ENCODE data around the gene TBC1D5. TPM values are rescaled to one million over a fixed set of nuclear protein-coding genes. Genes with fewer than 3 reads are reported as not detected.
"Not testable (repeated sequence)": the region's sequence is repeated elsewhere in the genome, so short reads cannot be mapped to it uniquely, and the experiment has no call there.

TBC1D5 gene
- total and polyA plus RNA-seq, 2 donors (not counting 1 experiment from before 2014, with no cell fraction given) = 22.6 to 111 TPM

DNA sequence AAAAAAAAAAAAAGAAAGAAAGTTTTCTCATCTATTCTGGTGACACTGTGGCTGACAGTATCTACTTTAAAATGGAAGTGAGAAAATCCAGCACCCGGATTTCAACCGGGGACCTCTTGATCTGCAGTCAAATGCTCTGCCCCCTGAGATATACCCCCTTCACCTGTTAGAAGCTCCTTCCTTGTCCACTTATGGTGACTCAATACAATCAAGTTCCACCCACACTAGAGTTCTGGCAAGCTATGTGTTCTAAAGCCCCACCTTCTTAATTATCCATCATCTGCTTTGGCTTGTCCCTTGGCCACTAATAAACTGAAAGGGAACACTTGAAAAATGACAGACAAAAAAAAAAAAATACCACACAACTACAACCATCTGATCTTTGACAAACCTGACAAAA, 42.6 kb downstream of the TBC1D5 start:
- H3K9ac ChIP-seq (ENCODE audit: low read length); H3K4me3 ChIP-seq (ENCODE audit: control extremely low read depth in 1 of 5, extremely low read depth in 1 of 5, insufficient read depth in 1 of 5, low read depth in 2 of 5, low read length in 4 of 5); H3K27ac Mint-ChIP-seq; ATAC-seq (ENCODE audit: low read depth); POLR2A ChIA-PET; H3K36me3 ChIP-seq (replicated peaks in 1 of 2; ENCODE audit: control extremely low read depth in 1 of 2, control insufficient read depth in 1 of 2, extremely low read depth in 1 of 2, insufficient read depth in 2 of 2, low read length in 1 of 2); H3K4me2 ChIP-seq (replicated peaks; ENCODE audit: low read depth, low read length, poor library complexity, severe bottlenecking); H3K27me3 Mint-ChIP-seq; H3K4me1 ChIP-seq (ENCODE audit: control insufficient read depth in 2 of 2, insufficient read depth in 2 of 2, low read length in 2 of 2); H3K9me3 Mint-ChIP-seq (ENCODE audit: insufficient read depth); intact Hi-C loops (cut with micrococcal nuclease); H3K4me3 Mint-ChIP-seq; H3K27me3 ChIP-seq (replicated peaks in 1 of 4; ENCODE audit: control extremely low read depth in 1 of 4, control insufficient read depth in 3 of 4, insufficient read depth in 4 of 4, low read length in 3 of 4); H3K9me3 ChIP-seq (ENCODE audit: control extremely low read depth in 1 of 3, control insufficient read depth in 2 of 3, insufficient read depth in 1 of 3, low read length in 2 of 3); H2AFZ ChIP-seq (ENCODE audit: insufficient read depth, low read depth, low read length, poor library complexity, severe bottlenecking); H3K27ac ChIP-seq (ENCODE audit: low read length in 2 of 2); DNase-seq: not testable (repeated sequence)
- Histone ChIP-seq H4K20me1 (ENCODE audit: control insufficient read depth, insufficient read depth, low read length, poor library complexity, severe bottlenecking) (peaks cover 18% of the 10 kb centered on the region), H3K79me2 (ENCODE audit: control insufficient read depth, insufficient read depth, low read length) (peaks cover 58% of the 10 kb centered on the region)
- H3K4me1 Mint-ChIP-seq = peaks cover 31% of the 10 kb centered on the region
- WGBS (ENCODE audit: insufficient coverage) = 94% methylated on average over 2 of the region's 2 CpGs
- CTCF ChIA-PET = interaction anchor here (0.7 kb wide), 1 partner anchor 48 kb away, joined by 3 read pairs; no protein-coding TSS in a partner anchor

DNA sequence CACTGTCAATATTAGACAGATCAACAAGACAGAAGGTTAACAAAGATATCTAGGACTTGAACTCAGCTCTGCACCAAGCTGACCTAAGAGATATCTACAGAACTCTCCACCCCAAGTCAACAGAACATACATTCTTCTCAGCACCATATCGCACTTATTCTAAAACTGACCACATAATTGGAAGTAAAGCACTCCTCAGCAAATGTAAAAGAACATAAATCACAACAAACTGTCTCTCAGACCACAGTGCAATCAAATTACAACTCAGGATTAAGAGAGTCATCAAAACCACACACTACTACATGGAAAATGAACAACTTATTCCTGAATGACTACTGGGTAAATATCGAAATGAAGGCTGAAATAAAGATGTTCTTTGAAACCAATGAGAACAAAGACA, 46.8 kb downstream of the TBC1D5 start:
- H3K9ac ChIP-seq (ENCODE audit: low read length); H3K27ac Mint-ChIP-seq; H3K9me3 Mint-ChIP-seq (ENCODE audit: insufficient read depth); H3K27me3 Mint-ChIP-seq; H3K27me3 ChIP-seq (replicated peaks in 1 of 4; ENCODE audit: control extremely low read depth in 1 of 4, control insufficient read depth in 3 of 4, insufficient read depth in 4 of 4, low read length in 3 of 4); H3K4me3 ChIP-seq (ENCODE audit: control extremely low read depth in 1 of 5, extremely low read depth in 1 of 5, insufficient read depth in 1 of 5, low read depth in 2 of 5, low read length in 4 of 5); H3K4me2 ChIP-seq (replicated peaks; ENCODE audit: low read depth, low read length, poor library complexity, severe bottlenecking); CTCF ChIA-PET; POLR2A ChIA-PET; H3K4me3 Mint-ChIP-seq; DNase-seq; ATAC-seq (ENCODE audit: low read depth); H3K9me3 ChIP-seq (ENCODE audit: control extremely low read depth in 1 of 3, control insufficient read depth in 2 of 3, insufficient read depth in 1 of 3, low read length in 2 of 3); H3K36me3 ChIP-seq (replicated peaks in 1 of 2; ENCODE audit: control extremely low read depth in 1 of 2, control insufficient read depth in 1 of 2, extremely low read depth in 1 of 2, insufficient read depth in 2 of 2, low read length in 1 of 2); H3K4me1 ChIP-seq (ENCODE audit: control insufficient read depth in 2 of 2, insufficient read depth in 2 of 2, low read length in 2 of 2); H2AFZ ChIP-seq (ENCODE audit: insufficient read depth, low read depth, low read length, poor library complexity, severe bottlenecking); H3K27ac ChIP-seq (ENCODE audit: low read length in 2 of 2); intact Hi-C loops (cut with micrococcal nuclease): not testable (repeated sequence)
- Histone ChIP-seq H3K79me2 (ENCODE audit: control insufficient read depth, insufficient read depth, low read length) (peaks cover 73% of the 10 kb centered on the region), H4K20me1 (ENCODE audit: control insufficient read depth, insufficient read depth, low read length, poor library complexity, severe bottlenecking) (peaks cover 48% of the 10 kb centered on the region)
- peaks cover 45% of the 10 kb centered on the region for H3K4me1 Mint-ChIP-seq
- 89% methylated on average over 1 of the region's 2 CpGs for WGBS (ENCODE audit: insufficient coverage)

DNA sequence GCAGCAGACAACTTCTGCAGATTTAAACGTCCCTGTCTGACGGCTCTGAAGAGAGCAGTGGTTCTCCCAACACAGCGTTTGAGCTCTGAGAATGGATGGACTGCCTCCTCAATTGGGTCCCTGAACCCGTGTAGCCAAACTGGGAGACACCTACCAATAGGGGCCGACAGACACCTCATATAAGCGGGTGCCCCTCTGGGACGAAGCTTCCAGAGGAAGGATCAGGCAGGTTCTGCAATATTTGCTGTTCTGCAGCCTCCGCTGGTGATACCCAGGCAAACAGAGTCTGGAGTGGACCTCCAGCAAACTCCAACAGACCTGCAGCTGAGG, 48.8 kb downstream of the TBC1D5 start:
- CTCF ChIA-PET; ATAC-seq (ENCODE audit: low read depth); H3K4me3 Mint-ChIP-seq; H3K9ac ChIP-seq (ENCODE audit: low read length); H3K27ac Mint-ChIP-seq; H3K36me3 ChIP-seq (replicated peaks in 1 of 2; ENCODE audit: control extremely low read depth in 1 of 2, control insufficient read depth in 1 of 2, extremely low read depth in 1 of 2, insufficient read depth in 2 of 2, low read length in 1 of 2); H3K4me1 ChIP-seq (ENCODE audit: control insufficient read depth in 2 of 2, insufficient read depth in 2 of 2, low read length in 2 of 2); POLR2A ChIA-PET; H3K27me3 Mint-ChIP-seq; H3K4me3 ChIP-seq (ENCODE audit: control extremely low read depth in 1 of 5, extremely low read depth in 1 of 5, insufficient read depth in 1 of 5, low read depth in 2 of 5, low read length in 4 of 5); H3K4me2 ChIP-seq (replicated peaks; ENCODE audit: low read depth, low read length, poor library complexity, severe bottlenecking); DNase-seq; intact Hi-C loops (cut with micrococcal nuclease); H3K27ac ChIP-seq (ENCODE audit: low read length in 2 of 2); H2AFZ ChIP-seq (ENCODE audit: insufficient read depth, low read depth, low read length, poor library complexity, severe bottlenecking); H3K27me3 ChIP-seq (replicated peaks in 1 of 4; ENCODE audit: control extremely low read depth in 1 of 4, control insufficient read depth in 3 of 4, insufficient read depth in 4 of 4, low read length in 3 of 4); H3K9me3 Mint-ChIP-seq (ENCODE audit: insufficient read depth): not testable (repeated sequence)
- Histone ChIP-seq H4K20me1 (ENCODE audit: control insufficient read depth, insufficient read depth, low read length, poor library complexity, severe bottlenecking) (peaks cover 61% of the 10 kb centered on the region), H3K79me2 (ENCODE audit: control insufficient read depth, insufficient read depth, low read length) (peaks cover 82% of the 10 kb centered on the region), H3K9me3 (ENCODE audit: control extremely low read depth in 1 of 3, control insufficient read depth in 2 of 3, insufficient read depth in 1 of 3, low read length in 2 of 3) (peaks cover 0 to 10% (median 0%) of the 10 kb centered on the region in 3 donors)
- WGBS (ENCODE audit: insufficient coverage) = 99% methylated on average over 7 of the region's 8 CpGs
- peaks cover 52% of the 10 kb centered on the region for H3K4me1 Mint-ChIP-seq

GRCh38 chr3:17692846-17693669, 49.4 kb downstream of the TBC1D5 start:
- H3K27ac ChIP-seq (ENCODE audit: low read length in 2 of 2); H3K4me1 ChIP-seq (ENCODE audit: control insufficient read depth in 2 of 2, insufficient read depth in 2 of 2, low read length in 2 of 2); H3K9me3 Mint-ChIP-seq (ENCODE audit: insufficient read depth); POLR2A ChIA-PET; ATAC-seq (ENCODE audit: low read depth); H3K4me2 ChIP-seq (replicated peaks; ENCODE audit: low read depth, low read length, poor library complexity, severe bottlenecking); H3K36me3 ChIP-seq (replicated peaks in 1 of 2; ENCODE audit: control extremely low read depth in 1 of 2, control insufficient read depth in 1 of 2, extremely low read depth in 1 of 2, insufficient read depth in 2 of 2, low read length in 1 of 2); H3K27me3 ChIP-seq (replicated peaks in 1 of 4; ENCODE audit: control extremely low read depth in 1 of 4, control insufficient read depth in 3 of 4, insufficient read depth in 4 of 4, low read length in 3 of 4); intact Hi-C loops (cut with micrococcal nuclease); DNase-seq; H2AFZ ChIP-seq (ENCODE audit: insufficient read depth, low read depth, low read length, poor library complexity, severe bottlenecking); H3K4me3 ChIP-seq (ENCODE audit: control extremely low read depth in 1 of 5, extremely low read depth in 1 of 5, insufficient read depth in 1 of 5, low read depth in 2 of 5, low read length in 4 of 5); H3K27ac Mint-ChIP-seq; H3K4me3 Mint-ChIP-seq; H3K9ac ChIP-seq (ENCODE audit: low read length); H3K27me3 Mint-ChIP-seq: not testable (repeated sequence)
- Histone ChIP-seq H3K9me3 (ENCODE audit: control extremely low read depth in 1 of 3, control insufficient read depth in 2 of 3, insufficient read depth in 1 of 3, low read length in 2 of 3) (peaks cover 0 to 10% (median 0%) of the 10 kb centered on the region in 3 donors), H3K79me2 (ENCODE audit: control insufficient read depth, insufficient read depth, low read length) (peaks cover 82% of the 10 kb centered on the region), H4K20me1 (ENCODE audit: control insufficient read depth, insufficient read depth, low read length, poor library complexity, severe bottlenecking) (peaks cover 65% of the 10 kb centered on the region)
- WGBS (ENCODE audit: insufficient coverage) = 92% methylated on average over 22 of the region's 22 CpGs
- peaks cover 56% of the 10 kb centered on the region for H3K4me1 Mint-ChIP-seq
- CTCF ChIA-PET = interaction anchor here (0.8 kb wide), 1 partner anchor 148 kb away, joined by 4 read pairs; no protein-coding TSS in a partner anchor

Data from B cell (primary cell).